GM19023 (cell line): ENCODE measurements around the gene PHACTR3.

Experiments used
- ATAC-seq: cut with Tn5 transposase; IDR thresholded peaks from one replicate; pipeline ENCODE4 v1.9.1; 2021; ENCODE audit warnings: mild to moderate bottlenecking, moderate library complexity; ENCODE audit not compliant: unreplicated experiment

PHACTR3 gene

GRCh38 chr20:59823030-59823423 is 218.7 kb downstream of the PHACTR3 start:
- no peak for ATAC-seq

- no peak for ATAC-seq
Observed at GRCh38 chr20:59823491-59824259, 219.3 kb downstream of the PHACTR3 start.

GRCh38 chr20:59824711-59825562 is 220.6 kb downstream of the PHACTR3 start:
- ATAC-seq: no peak

GRCh38 chr20:59825563-59825920 is 221.2 kb downstream of the PHACTR3 start:
- no peak for ATAC-seq

- ATAC-seq: no peak
Observed at GRCh38 chr20:59825944-59826759, 221.8 kb downstream of the PHACTR3 start.

- ATAC-seq: no peak
Observed at GRCh38 chr20:59827138-59828056, 223.1 kb downstream of the PHACTR3 start.

- no peak for ATAC-seq
Observed at GRCh38 chr20:59828125-59829053, 224.0 kb downstream of the PHACTR3 start.

- no peak for ATAC-seq
Observed at GRCh38 chr20:59829054-59829785, 224.9 kb downstream of the PHACTR3 start.

- no peak for ATAC-seq
Observed at GRCh38 chr20:59829786-59830664, 225.7 kb downstream of the PHACTR3 start.

- no peak for ATAC-seq
Observed at GRCh38 chr20:59830665-59831023, 226.3 kb downstream of the PHACTR3 start.

- no peak for ATAC-seq
Observed at GRCh38 chr20:59831024-59831915, 226.9 kb downstream of the PHACTR3 start.

GRCh38 chr20:59831916-59832270 is 227.6 kb downstream of the PHACTR3 start:
- ATAC-seq: no peak

- ATAC-seq: no peak
Observed at GRCh38 chr20:59832406-59833363, 228.3 kb downstream of the PHACTR3 start.

- ATAC-seq: no peak
Observed at GRCh38 chr20:59835057-59835447, 230.7 kb downstream of the PHACTR3 start.
